RCC 7860 (cell line): ENCODE data around the gene RGL3.
A peak's percentile ranks its signal among the peaks of the same experiment; 100 is the strongest.
"Not testable (repeated sequence)": the region's sequence is repeated elsewhere in the genome, so short reads cannot be mapped to it uniquely, and the experiment has no call there.

Experiments used
- DNase-seq: peaks from one replicate; pipeline ENCODE4 v3.0.0-alpha.2; 2015; ENCODE audit warnings: low spot score
- FAIRE-seq: peaks from 2 replicates; lab custom pipeline; 2012; peaks lifted over from hg19 to GRCh38; lab: Jason Lieb, UNC

RGL3 gene

DNA sequence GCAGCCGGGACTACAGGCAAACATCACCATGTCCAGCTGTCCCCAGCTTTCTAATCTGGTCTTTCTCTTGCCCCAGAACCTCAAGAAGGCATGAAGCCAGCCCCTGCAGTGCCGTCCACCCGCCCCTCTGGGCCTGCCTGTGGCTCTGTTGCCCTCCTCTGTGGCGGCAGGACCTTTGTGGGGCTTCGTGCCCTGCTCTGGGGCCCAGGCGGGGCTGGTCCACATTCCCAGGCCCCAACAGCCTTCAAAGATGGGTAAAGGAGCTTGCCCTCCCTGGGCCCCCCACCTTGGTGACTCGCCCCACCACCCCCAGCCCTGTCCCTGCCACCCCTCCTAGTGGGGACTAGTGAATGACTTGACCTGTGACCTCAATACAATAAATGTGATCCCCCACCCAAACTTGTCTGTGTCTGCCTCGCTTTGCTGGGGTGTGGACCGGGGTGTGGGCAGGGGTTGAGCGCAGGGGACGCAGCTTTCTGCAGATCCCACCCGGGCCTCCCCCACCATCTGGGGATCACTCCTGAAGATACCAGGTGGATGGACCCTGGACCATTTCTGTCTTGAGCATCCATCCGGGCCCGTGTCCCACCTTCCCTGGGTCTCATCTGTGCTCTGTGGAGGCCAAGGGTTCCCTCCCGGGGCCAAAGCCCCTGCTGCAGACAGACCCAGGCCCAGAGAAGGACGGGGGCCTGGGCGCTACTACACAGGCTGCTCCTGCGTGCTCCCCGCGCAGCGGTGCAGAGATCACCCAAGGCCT, 31.6 kb upstream of the RGL3 start:
- DNase-seq = no peak
- FAIRE-seq = no peak

- no peak for DNase-seq
- no peak for FAIRE-seq
Measured at GRCh38 chr19:11448923-11449554, 29.9 kb upstream of the RGL3 start.

DNA sequence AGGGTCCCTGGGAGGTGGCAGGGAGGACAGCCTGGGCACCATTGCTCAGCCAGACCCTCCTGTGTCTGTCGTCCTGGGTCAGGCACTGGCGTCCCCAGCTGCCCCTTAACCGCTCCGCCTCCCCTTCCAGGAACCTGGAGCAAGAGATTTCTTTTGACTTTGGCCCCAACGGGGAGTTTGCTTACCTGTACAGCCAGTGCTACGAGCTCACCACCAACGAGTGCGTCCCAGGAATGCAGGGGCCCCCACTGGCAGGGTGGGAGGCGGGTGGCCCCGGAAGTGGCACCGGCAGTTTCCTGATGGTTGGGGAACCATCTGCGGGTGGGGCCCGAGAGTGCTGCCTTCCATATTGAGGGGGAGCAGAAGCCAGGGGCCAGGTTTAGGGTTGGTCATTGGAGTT, 29.3 kb upstream of the RGL3 start:
- no peak for FAIRE-seq

GRCh38 chr19:11447347-11448262, 28.5 kb upstream of the RGL3 start:
- no peak for FAIRE-seq

More for the DNA sequence above, 29.3 kb upstream of the RGL3 start:
- DNase-seq = no peak

GRCh38 chr19:11446652-11447301, 27.7 kb upstream of the RGL3 start:
- FAIRE-seq (no peak), DNase-seq (no peak)

More at GRCh38 chr19:11447347-11448262, 28.5 kb upstream of the RGL3 start:
- no peak for DNase-seq

DNA sequence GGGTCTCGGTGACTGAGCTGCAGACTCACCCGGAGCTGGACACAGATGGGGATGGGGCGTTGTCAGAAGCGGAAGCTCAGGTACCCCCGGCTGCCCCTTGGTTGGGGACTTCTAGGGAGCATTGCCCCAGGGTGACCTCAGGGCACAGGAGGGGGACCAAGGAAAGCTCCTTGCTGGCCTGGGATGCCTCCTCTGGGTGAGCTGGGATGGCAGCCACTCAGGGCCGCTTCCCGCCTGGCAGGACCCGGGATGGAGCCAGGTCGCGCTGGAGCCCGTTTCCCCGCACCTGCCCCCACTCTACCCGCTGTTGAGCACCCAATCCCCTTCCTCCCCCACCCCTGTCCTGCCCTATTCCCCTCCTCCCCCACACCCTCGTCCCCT, 27.1 kb upstream of the RGL3 start:
- no peak for FAIRE-seq
- no peak for DNase-seq

- FAIRE-seq (no peak), DNase-seq (no peak)
Measured at GRCh38 chr19:11445141-11445540, 26.0 kb upstream of the RGL3 start.

DNA sequence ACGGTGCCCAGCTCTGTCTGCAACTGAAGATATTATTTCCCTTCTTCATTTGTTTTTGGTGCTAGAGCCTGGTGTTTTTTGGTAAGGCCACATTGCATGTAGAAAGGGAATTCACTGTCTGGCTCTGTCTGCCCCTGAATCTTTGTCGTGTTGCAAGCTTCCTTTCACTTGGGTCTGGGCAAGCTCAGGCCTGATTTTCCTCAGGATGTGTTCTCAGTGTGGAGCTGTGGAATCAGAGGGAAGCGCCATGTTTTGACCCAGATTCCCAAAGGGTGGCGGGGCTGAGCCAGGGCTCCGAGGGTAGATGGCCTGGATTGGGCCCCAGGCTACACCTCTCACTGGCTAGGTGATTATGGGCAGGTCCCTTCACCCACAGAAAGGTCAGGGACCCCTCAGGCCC, 24.9 kb upstream of the RGL3 start:
- FAIRE-seq (no peak), DNase-seq (no peak)

GRCh38 chr19:11437955-11438354, 18.8 kb upstream of the RGL3 start:
- FAIRE-seq (no peak), DNase-seq (no peak)

DNA sequence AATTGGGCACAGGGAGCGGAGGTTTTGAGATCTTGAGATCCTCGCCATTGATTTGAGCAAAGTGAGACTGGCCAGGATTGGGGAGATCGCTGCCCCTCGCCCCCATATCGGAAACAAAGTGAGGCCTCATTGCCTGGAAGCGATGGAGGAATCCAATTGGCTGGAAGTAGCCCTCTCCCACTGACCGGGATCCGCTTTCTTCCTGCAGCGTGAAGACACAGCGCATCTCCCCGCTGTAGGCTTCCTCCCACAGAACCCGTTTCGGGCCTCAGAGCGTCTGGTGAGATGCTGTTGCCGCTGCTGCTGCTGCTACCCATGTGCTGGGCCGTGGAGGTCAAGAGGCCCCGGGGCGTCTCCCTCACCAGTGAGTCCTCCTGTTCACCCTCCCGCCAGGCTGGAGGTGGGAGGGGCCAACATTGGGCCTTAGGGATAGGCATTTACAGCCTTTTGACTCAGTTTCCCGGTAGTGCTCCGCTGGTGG, 16.8 kb upstream of the RGL3 start:
- no peak for DNase-seq
- FAIRE-seq = no peak

- FAIRE-seq = peak; percentile 95
Measured at GRCh38 chr19:11435057-11435832, 16.1 kb upstream of the RGL3 start, which contains the start of the genes ODAD3 and PRKCSH. TSS of gene ODAD3 (minus strand) at chr19:11435121. CDS start at chr19:11435016, 105 bp downstream. TSS of gene PRKCSH (plus strand) at chr19:11435635. CDS start at chr19:11436118, 483 bp downstream.

DNA sequence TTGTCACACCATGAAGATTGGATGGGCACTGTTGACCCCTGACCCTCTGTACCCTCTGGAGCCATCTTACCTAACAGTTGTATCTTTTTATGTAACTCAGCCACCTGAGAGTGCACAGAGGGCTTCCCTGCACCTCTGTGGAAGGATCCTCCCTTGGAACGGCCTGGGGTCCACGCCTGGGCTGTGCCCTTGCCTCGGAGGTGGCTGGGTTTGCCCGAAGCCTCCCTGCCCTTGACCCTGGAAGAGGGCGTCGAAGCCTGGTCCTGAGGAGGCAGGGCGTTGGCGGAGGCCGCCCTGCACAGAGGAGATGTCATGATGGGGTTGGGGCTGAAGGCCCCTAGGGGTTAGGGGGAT, 15.6 kb upstream of the RGL3 start:
- FAIRE-seq = no peak

More at GRCh38 chr19:11435057-11435832, 16.1 kb upstream of the RGL3 start, which contains the start of the genes ODAD3 and PRKCSH:
- DNase-seq = peak; percentile 99

DNA sequence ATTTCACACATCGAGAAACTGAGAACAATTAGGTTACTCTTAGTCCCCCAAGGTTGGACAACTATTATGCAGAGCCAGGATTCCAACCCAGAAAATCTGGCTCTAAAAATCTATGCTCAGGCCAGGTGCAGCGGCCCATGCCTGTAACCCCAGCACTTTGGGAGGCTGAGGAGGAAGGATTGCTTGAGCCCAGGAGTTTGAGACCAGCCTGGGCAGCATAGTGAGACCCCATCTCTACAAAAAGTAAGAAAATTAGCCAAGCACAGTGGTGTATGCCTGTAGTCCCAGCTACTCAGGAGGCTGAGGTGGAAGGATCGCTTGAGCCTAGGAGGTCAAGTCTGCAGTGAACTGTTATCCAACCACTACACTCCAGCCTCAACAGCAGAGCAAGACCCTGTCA, 14.4 kb upstream of the RGL3 start:
- not testable (repeated sequence) for DNase-seq, FAIRE-seq

More for the DNA sequence above, 15.6 kb upstream of the RGL3 start:
- DNase-seq = no peak

- FAIRE-seq = no peak
- DNase-seq = no peak
Measured at GRCh38 chr19:11426656-11427055, 7.5 kb upstream of the RGL3 start.

- FAIRE-seq (no peak), DNase-seq (no peak)
Measured at GRCh38 chr19:11425719-11426457, 6.8 kb upstream of the RGL3 start.

DNA sequence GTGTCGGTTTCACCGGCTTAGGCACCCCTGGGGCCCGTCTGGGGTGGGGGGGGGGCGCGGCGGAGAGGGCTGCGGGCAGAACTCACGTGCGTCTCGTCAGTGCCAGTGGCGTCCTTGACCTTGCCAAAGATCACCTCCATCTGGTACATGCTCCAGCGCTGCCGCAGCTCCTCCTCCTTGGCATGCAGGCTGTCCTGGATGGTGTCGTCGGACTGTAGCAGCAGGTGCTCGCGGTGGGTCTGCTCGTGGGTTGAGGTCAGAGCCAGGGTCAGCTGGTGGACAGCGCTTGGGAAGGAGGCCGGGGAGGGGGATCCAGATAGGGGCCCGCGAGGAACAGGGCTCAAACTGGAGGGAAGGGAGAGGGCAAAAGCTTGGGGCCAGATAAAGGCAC, 4.7 kb upstream of the RGL3 start:
- no peak for FAIRE-seq
- DNase-seq = no peak

DNA sequence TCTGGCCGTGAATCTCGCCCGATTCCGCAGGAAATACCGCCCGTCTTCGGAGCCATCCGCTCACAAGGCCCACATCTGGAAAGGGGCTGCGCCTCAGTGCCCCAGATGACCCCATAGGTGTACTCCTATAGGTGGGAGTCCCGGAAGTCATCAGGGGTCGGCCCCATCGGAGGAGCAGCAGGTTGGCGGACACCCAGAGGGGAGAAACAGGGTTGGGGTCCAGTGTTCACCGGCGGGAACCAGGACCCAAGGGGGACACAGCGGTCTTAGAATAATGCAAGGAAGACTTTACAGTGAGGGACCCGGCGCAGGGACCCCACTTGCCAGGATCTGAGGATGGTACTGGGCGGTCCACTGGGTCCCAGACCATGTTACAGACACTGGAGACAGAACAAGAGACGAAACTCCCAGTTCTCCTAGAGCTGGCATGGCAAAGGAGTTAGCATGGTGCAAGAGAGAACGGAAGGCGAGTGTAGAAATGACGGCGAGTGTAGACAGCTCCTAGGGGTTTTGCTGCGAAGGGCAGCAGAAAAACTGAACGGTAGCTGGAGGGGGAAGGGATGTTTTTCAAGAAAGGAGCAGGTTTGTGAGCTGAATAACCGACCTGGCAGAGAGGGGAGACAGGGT, 4.2 kb upstream of the RGL3 start:
- DNase-seq (no peak), FAIRE-seq (no peak)

GRCh38 chr19:11422163-11423065, 3.3 kb upstream of the RGL3 start:
- DNase-seq (no peak), FAIRE-seq (no peak)
